T-cell (primary cell): ENCODE results near the gene CAV1. TPM values are rescaled to one million over a fixed set of nuclear protein-coding genes. Genes with fewer than 3 reads are reported as not detected.
"Not testable (repeated sequence)": the region's sequence is repeated elsewhere in the genome, so short reads cannot be mapped to it uniquely, and the experiment has no call there.

ENCODE experiments used
- ATAC-seq, 4 experiments: fragments of 200-7000 bp in 3 of 4; fragments of 150-1000 bp in 1 of 4; cut with Tn5 transposase; replicated peaks in 1 of 4; 1 replicate in 3 of 4; 2 replicates in 1 of 4; pipeline ENCODE4 v1.10.0; 2021; ENCODE audit warnings: moderate library complexity in 3 of 4, mild to moderate bottlenecking in 2 of 4, moderate number of reproducible peaks in 1 of 4
- CTCF ChIA-PET, 2 donors: fragments of 300-600 bp; sonication (Branson Sonifier 250); formaldehyde crosslinking; loops; one replicate each; lab custom pipeline; 2022; ENCODE audit warnings: antibody characterized with exemption in 2 of 2; lab: Charles Lee
- POLR2A ChIA-PET, 2 donors: fragments of 300-600 bp; sonication (Branson Sonifier 250); formaldehyde crosslinking; loops; one replicate each; lab custom pipeline; 2022; ENCODE audit warnings: antibody characterized with exemption in 2 of 2; lab: Charles Lee
- DNase-seq, 35 experiments: peaks; one replicate each; pipeline versions ENCODE4 v3.0.0 to v3.0.0-alpha.2; 2013 to 2023
- H3K27ac ChIP-seq: one replicate; pipeline ENCODE4 v1.5.1; 2013; ENCODE audit warnings: low read length
- H3K27me3 ChIP-seq, 2 experiments: replicated peaks in 1 of 2; 1 replicate in 1 of 2; 2 replicates in 1 of 2; pipeline versions ENCODE4 v1.6.1 to v1.7.0; 2013; ENCODE audit warnings: low read length in 1 of 2, mixed read lengths in 1 of 2; ENCODE audit not compliant: control insufficient read depth in 2 of 2, insufficient read depth in 2 of 2; ENCODE audit errors: extremely low read depth in 1 of 2
- H3K36me3 ChIP-seq, 2 donors: 1 replicate in 1 of 2; 2 replicates in 1 of 2; pipeline versions ENCODE4 v1.6.1 to v1.7.0; 2013; ENCODE audit warnings: low read length in 1 of 2; ENCODE audit not compliant: control insufficient read depth in 2 of 2, insufficient read depth in 1 of 2; ENCODE audit errors: extremely low read depth in 1 of 2
- H3K4me1 ChIP-seq, 2 experiments: 1 replicate in 1 of 2; 2 replicates in 1 of 2; pipeline versions ENCODE4 v1.6.1 to v1.7.0; 2013; ENCODE audit warnings: low read length in 2 of 2, mixed read lengths in 1 of 2; ENCODE audit not compliant: insufficient read depth in 2 of 2, control insufficient read depth in 1 of 2; ENCODE audit errors: extremely low read depth in 1 of 2
- H3K4me3 ChIP-seq, 2 donors: 1 replicate in 1 of 2; 2 replicates in 1 of 2; pipeline versions ENCODE4 v1.5.1 to v1.7.0; 2013; ENCODE audit warnings: mild to moderate bottlenecking in 2 of 2, low read length in 1 of 2, moderate library complexity in 1 of 2; ENCODE audit not compliant: control insufficient read depth in 1 of 2; ENCODE audit errors: extremely low read depth in 1 of 2
- H3K9me3 ChIP-seq: 2 replicates; pipeline ENCODE4 v1.7.0; 2013
- H3K27ac Mint-ChIP-seq, 2 donors: one replicate each; pipeline ENCODE4 v1.8.0; 2020 to 2021; ENCODE audit warnings: mild to moderate bottlenecking in 2 of 2, mixed read lengths in 2 of 2
- H3K27me3 Mint-ChIP-seq, 2 donors: one replicate each; pipeline ENCODE4 v1.8.0; 2021 to 2022; ENCODE audit warnings: mixed read lengths in 2 of 2
- H3K36me3 Mint-ChIP-seq: one replicate; pipeline ENCODE4 v1.8.0; 2021; ENCODE audit warnings: mixed read lengths
- H3K4me1 Mint-ChIP-seq, 3 donors: one replicate each; pipeline ENCODE4 v1.8.0; 2020 to 2022; ENCODE audit warnings: mixed read lengths in 3 of 3, mild to moderate bottlenecking in 1 of 3
- H3K4me3 Mint-ChIP-seq, 3 donors: one replicate each; pipeline ENCODE4 v1.8.0; 2020 to 2022; ENCODE audit warnings: mild to moderate bottlenecking in 3 of 3, mixed read lengths in 3 of 3, moderate library complexity in 3 of 3
- H3K9me3 Mint-ChIP-seq, 3 donors: one replicate each; pipeline ENCODE4 v1.8.0; 2020 to 2022; ENCODE audit warnings: mixed read lengths in 3 of 3
- WGBS: methylation state at CpG from one replicate; pipeline ENCODE4 v1.1.5; 2013; ENCODE audit warnings: missing lambda C conversion rate; ENCODE audit not compliant: insufficient coverage; 5-methylcytosine and 5-hydroxymethylcytosine counted together
- total RNA-seq, 35 experiments: library from RNA in 6 of 35; stranded (reverse) in 6 of 35; fragments of 120-200 nt in 1 of 35; gene quantifications; one replicate each; pipeline versions ENCODE4 v1.2.1 to v1.2.4 and lab custom pipeline; 2013 to 2026

The CAV1 gene
- total RNA-seq, 5 donors from 2014 or later (not counting 1 experiment from before 2014, with no cell fraction given): 0.25 to 1.4 (median 0.98) TPM; not detected in 1

GRCh38 chr7:116582806-116583444, 58.1 kb downstream of the CAV1 start:
- H3K27me3 ChIP-seq: no peaks in the 10 kb centered on the region
- 60% methylated on average over 3 of the region's 5 CpGs for WGBS
- H3K27ac ChIP-seq: no peak overlapping the region
- Mint-ChIP-seq H3K4me1 (peaks cover 6 to 8% (median 8%) of the 10 kb centered on the region in 3 donors), H3K27ac (peak overlapping the region in 1 of 2 donors; percentile 40), H3K9me3 (no peaks in the 10 kb centered on the region), H3K27me3 (no peaks in the 10 kb centered on the region), H3K36me3 (no peaks in the 10 kb centered on the region), H3K4me3 (no peak overlapping the region)
- ChIA-PET POLR2A (no interaction called here), CTCF (interaction anchor here (1.2 to 2.6 kb wide), 2 partner anchors 8 to 9 kb away, joined by 4 to 15 read pairs; no protein-coding TSS in a partner anchor)
- H3K4me3 ChIP-seq: no peak overlapping the region
- no peaks in the 10 kb centered on the region for H3K9me3 ChIP-seq
- DNase-seq: no peak
- H3K36me3 ChIP-seq: no peaks in the 10 kb centered on the region
- no peak for ATAC-seq
- H3K4me1 ChIP-seq: no peaks in the 10 kb centered on the region

- Histone ChIP-seq H3K27ac (no peak overlapping the region), H3K36me3 (no peaks in the 10 kb centered on the region), H3K9me3 (no peaks in the 10 kb centered on the region), H3K4me1 (peaks cover 0 to 5% of the 10 kb centered on the region in 2 experiments), H3K4me3 (no peak overlapping the region), H3K27me3 (no peaks in the 10 kb centered on the region)
- Mint-ChIP-seq H3K36me3 (no peaks in the 10 kb centered on the region), H3K27ac (no peak overlapping the region), H3K9me3 (no peaks in the 10 kb centered on the region), H3K4me3 (no peak overlapping the region), H3K27me3 (no peaks in the 10 kb centered on the region), H3K4me1 (peaks cover 13 to 16% (median 15%) of the 10 kb centered on the region in 3 donors)
- ChIA-PET CTCF (no interaction called here), POLR2A (interaction anchor here in 1 of 2 donors (0.6 kb wide), 1 partner anchor 451 kb away, joined by 7 read pairs; no protein-coding TSS in a partner anchor)
- ATAC-seq (no peak), DNase-seq (peak in 1 of 35 experiments; percentile 7)
- no CpG with 5 or more reads among the region's 1 CpG for WGBS
Measured at GRCh38 chr7:116583653-116584052, 58.8 kb downstream of the CAV1 start.

- DNase-seq (no peak), ATAC-seq (no peak)
- peaks cover 0 to 4% of the 10 kb centered on the region in 2 donors for H3K27me3 Mint-ChIP-seq
- no peaks in the 10 kb centered on the region for H3K9me3 ChIP-seq
- H3K36me3 ChIP-seq: no peaks in the 10 kb centered on the region
- CTCF ChIA-PET: interaction anchor here in 1 of 2 donors (0.6 kb wide), 1 partner anchor 12 kb away, joined by 3 read pairs; no protein-coding TSS in a partner anchor
- no peaks in the 10 kb centered on the region for H3K27me3 ChIP-seq
- no CpG with 5 or more reads among the region's 1 CpG for WGBS
- no peak overlapping the region for H3K4me3 Mint-ChIP-seq
- H3K4me1 ChIP-seq: peaks cover 0 to 5% of the 10 kb centered on the region in 2 experiments
- no peaks in the 10 kb centered on the region for H3K9me3 Mint-ChIP-seq
- POLR2A ChIA-PET: no interaction called here
- no peak overlapping the region for H3K27ac ChIP-seq
- H3K4me1 Mint-ChIP-seq: peaks cover 16 to 20% (median 19%) of the 10 kb centered on the region in 3 donors
- no peak overlapping the region for H3K27ac Mint-ChIP-seq
- H3K4me3 ChIP-seq: no peak overlapping the region
- H3K36me3 Mint-ChIP-seq: no peaks in the 10 kb centered on the region
Measured at GRCh38 chr7:116584721-116585120, 59.9 kb downstream of the CAV1 start.

GRCh38 chr7:116585392-116585791, 60.6 kb downstream of the CAV1 start:
- DNase-seq (no peak), ATAC-seq (no peak)
- Histone ChIP-seq H3K9me3 (no peaks in the 10 kb centered on the region), H3K4me1 (peaks cover 0 to 5% of the 10 kb centered on the region in 2 experiments), H3K4me3 (no peak overlapping the region), H3K27ac (no peak overlapping the region), H3K27me3 (no peaks in the 10 kb centered on the region), H3K36me3 (no peaks in the 10 kb centered on the region)
- H3K27me3 Mint-ChIP-seq: peaks cover 4 to 8% of the 10 kb centered on the region in 2 donors
- H3K4me3 Mint-ChIP-seq: no peak overlapping the region
- peaks cover 16 to 20% (median 19%) of the 10 kb centered on the region in 3 donors for H3K4me1 Mint-ChIP-seq
- no peak overlapping the region for H3K27ac Mint-ChIP-seq
- no peaks in the 10 kb centered on the region for H3K9me3 Mint-ChIP-seq
- ChIA-PET POLR2A (no interaction called here), CTCF (interaction anchor here in 1 of 2 donors (0.6 kb wide), 1 partner anchor 11 kb away, joined by 3 read pairs; no protein-coding TSS in a partner anchor)
- no peaks in the 10 kb centered on the region for H3K36me3 Mint-ChIP-seq
- no CpG with 5 or more reads among the region's 3 CpGs for WGBS

GRCh38 chr7:116585967-116586366, 61.1 kb downstream of the CAV1 start:
- WGBS: 84% methylated on average over 4 of the region's 5 CpGs
- Mint-ChIP-seq H3K27ac (no peak overlapping the region), H3K36me3 (no peaks in the 10 kb centered on the region), H3K9me3 (no peaks in the 10 kb centered on the region), H3K4me3 (no peak overlapping the region), H3K4me1 (peaks cover 16 to 20% (median 19%) of the 10 kb centered on the region in 3 donors), H3K27me3 (peaks cover 4 to 10% of the 10 kb centered on the region in 2 donors)
- ATAC-seq (no peak), DNase-seq (no peak)
- Histone ChIP-seq H3K36me3 (no peaks in the 10 kb centered on the region), H3K4me3 (no peak overlapping the region), H3K27ac (no peak overlapping the region), H3K27me3 (no peaks in the 10 kb centered on the region), H3K4me1 (peaks cover 0 to 5% of the 10 kb centered on the region in 2 experiments), H3K9me3 (no peaks in the 10 kb centered on the region)
- ChIA-PET POLR2A (no interaction called here), CTCF (interaction anchor here (0.7 to 1.0 kb wide), 5 partner anchors 8 to 419 kb away, joined by 3 to 4 read pairs (median 3); no protein-coding TSS in a partner anchor)

- H3K36me3 ChIP-seq, POLR2A ChIA-PET, H3K27ac ChIP-seq, H3K4me3 ChIP-seq, ATAC-seq, H3K4me3 Mint-ChIP-seq, H3K4me1 ChIP-seq, H3K27me3 ChIP-seq, H3K27ac Mint-ChIP-seq, H3K9me3 ChIP-seq, H3K9me3 Mint-ChIP-seq, H3K36me3 Mint-ChIP-seq, DNase-seq: not testable (repeated sequence)
- Mint-ChIP-seq H3K27me3 (peaks cover 9 to 13% of the 10 kb centered on the region in 2 donors), H3K4me1 (peaks cover 22 to 25% (median 22%) of the 10 kb centered on the region in 3 donors)
- WGBS: 88% methylated on average over 1 of the region's 3 CpGs
- CTCF ChIA-PET: interaction anchor here (0.7 to 2.6 kb wide), 6 partner anchors 10 to 415 kb away, joined by 3 to 23 read pairs (median 6); no protein-coding TSS in a partner anchor
Measured at GRCh38 chr7:116587200-116587599, 62.4 kb downstream of the CAV1 start.
